Testis (tissue), 3 donors: ENCODE data around the gene FANCE. TPM values are rescaled to one million over a fixed set of nuclear protein-coding genes. Genes with fewer than 3 reads are reported as not detected.

ENCODE experiments used
- DNase-seq: peaks from one replicate; pipeline ENCODE4 v3.0.0-alpha.2; 2019
- H3K27ac ChIP-seq, 2 donors: fragments of 200-600 bp; sonication (generic); one replicate each; pipeline ENCODE4 v1.5.1; 2019
- H3K27me3 ChIP-seq: fragments of 200-600 bp; sonication (generic); one replicate; pipeline ENCODE4 v1.5.1; 2019
- H3K36me3 ChIP-seq: fragments of 200-600 bp; sonication (generic); one replicate; pipeline ENCODE4 v1.5.1; 2017; ENCODE audit warnings: low read depth; ENCODE audit errors: missing control alignments
- H3K4me1 ChIP-seq: fragments of 200-600 bp; sonication (generic); one replicate; pipeline ENCODE4 v1.5.1; 2019
- H3K4me3 ChIP-seq, 2 donors: fragments of 200-600 bp; sonication (generic); one replicate each; pipeline ENCODE4 v1.5.1; 2017 to 2019
- H3K9me3 ChIP-seq: fragments of 200-600 bp; sonication (generic); one replicate; pipeline ENCODE4 v1.5.1; 2017
- CTCF ChIP-seq, 3 experiments: fragments of 450-650 bp in 2 of 3; fragments of 200-600 bp in 1 of 3; sonication (generic) in 1 of 3; IDR thresholded peaks; one replicate each; pipeline ENCODE4 v1.5.1; 2016 to 2019; ENCODE audit warnings: antibody characterized with exemption in 3 of 3, mild to moderate bottlenecking in 2 of 3, moderate library complexity in 1 of 3
- POLR2A ChIP-seq: fragments of 450-650 bp; IDR thresholded peaks from one replicate; pipeline ENCODE4 v1.6.1; 2017; ENCODE audit warnings: antibody characterized with exemption, mild to moderate bottlenecking, moderate library complexity
- WGBS, 2 donors: methylation state at CpG; one replicate each; pipeline ENCODE4 v1.1.5; 2018; 5-methylcytosine and 5-hydroxymethylcytosine counted together
- intact Hi-C: fragments of 100-400 bp; cut with DNase I; formaldehyde crosslinking; loops from one replicate; pipeline ENCODE4 v1.15.1; 2023; ENCODE audit warnings: low total_unique reads
- polyA plus RNA-seq: library from polyadenylated mRNA; stranded (reverse); fragments of 350-450 nt; fragmentation: Illumina TruSeq; extraction: RNeasy Lipid Tissue Mini Kit (QIAGEN cat#74804); gene quantifications from one replicate; pipeline ENCODE4 v1.2.3, GENCODE V29; 2014; ENCODE audit warnings: low read depth, low replicate concordance; ENCODE audit not compliant: insufficient read depth
- total RNA-seq, 2 donors: library from RNA; depleted of rRNA; stranded (reverse); fragments of >200 nt; gene quantifications; one replicate each; pipeline ENCODE4 v1.2.3, GENCODE V29; 2016

The FANCE gene
- total and polyA plus RNA-seq, 3 donors from 2014 or later = 14.1 to 18.0 (median 15.0) TPM

GRCh38 chr6:35453236-35453635 lies 1.1 kb downstream of the FANCE start:
- Histone ChIP-seq H3K4me3 (peak overlapping the region; percentile 61 to 67), H3K27ac (no peak overlapping the region), H3K9me3 (no peaks in the 10 kb centered on the region), H3K4me1 (peaks cover 14% of the 10 kb centered on the region), H3K36me3 (no peaks in the 10 kb centered on the region), H3K27me3 (no peaks in the 10 kb centered on the region)
- no peak for TF ChIP-seq CTCF (IDR thresholded peaks at IDR 0.05)
- no peak for TF ChIP-seq POLR2A
- intact Hi-C loops = loop anchor here (5.0 kb wide), 1 partner anchor 96 kb away; no protein-coding TSS in a partner anchor
- no peak for DNase-seq
- whole genome bisulfite sequencing, 2 donors = 8 to 11% methylated on average over 3 of the region's 3 CpGs

GRCh38 chr6:35454391-35455110 lies 2.4 kb downstream of the FANCE start:
- Histone ChIP-seq H3K36me3 (no peaks in the 10 kb centered on the region), H3K4me1 (peaks cover 14% of the 10 kb centered on the region), H3K27ac (no peak overlapping the region), H3K9me3 (no peaks in the 10 kb centered on the region), H3K4me3 (no peak overlapping the region), H3K27me3 (no peaks in the 10 kb centered on the region)
- DNase-seq = no peak
- no peak for TF ChIP-seq CTCF (IDR thresholded peaks at IDR 0.05)
- TF ChIP-seq POLR2A = no peak
- intact Hi-C loops = loop anchor here (5.0 kb wide), 1 partner anchor 97 kb away; no protein-coding TSS in a partner anchor
- 91% methylated on average over 9 of the region's 9 CpGs for WGBS, 2 donors

DNA sequence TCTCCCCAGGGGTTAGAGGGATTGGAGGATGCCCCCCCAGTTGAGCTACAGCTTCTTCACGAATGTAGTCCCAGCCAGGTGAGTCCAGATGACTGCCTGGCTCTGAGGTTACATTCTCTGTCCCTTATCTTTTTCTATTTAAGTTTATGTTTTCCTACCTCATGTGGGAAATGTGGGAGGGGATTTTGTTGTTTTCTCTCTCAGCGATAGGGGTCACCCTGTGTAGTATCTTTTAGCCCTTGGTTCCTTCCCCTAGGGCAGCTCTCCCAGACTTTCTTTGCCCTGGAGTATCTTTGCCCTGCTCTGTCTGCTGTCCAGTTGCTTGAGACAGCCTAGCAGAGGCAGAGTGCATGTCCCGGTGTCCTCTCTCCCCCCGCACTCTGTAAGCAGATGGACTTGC lies 5.8 kb downstream of the FANCE start:
- Histone ChIP-seq H3K27ac (no peak overlapping the region), H3K9me3 (no peaks in the 10 kb centered on the region), H3K27me3 (no peaks in the 10 kb centered on the region), H3K36me3 (no peaks in the 10 kb centered on the region), H3K4me1 (peaks cover 8% of the 10 kb centered on the region), H3K4me3 (no peak overlapping the region)
- intact Hi-C loops = no loop called here
- 90% methylated on average over 4 of the region's 4 CpGs for WGBS, 2 donors
- TF ChIP-seq POLR2A (no peak), CTCF (IDR thresholded peaks at IDR 0.05) (no peak)
- DNase-seq = no peak

DNA sequence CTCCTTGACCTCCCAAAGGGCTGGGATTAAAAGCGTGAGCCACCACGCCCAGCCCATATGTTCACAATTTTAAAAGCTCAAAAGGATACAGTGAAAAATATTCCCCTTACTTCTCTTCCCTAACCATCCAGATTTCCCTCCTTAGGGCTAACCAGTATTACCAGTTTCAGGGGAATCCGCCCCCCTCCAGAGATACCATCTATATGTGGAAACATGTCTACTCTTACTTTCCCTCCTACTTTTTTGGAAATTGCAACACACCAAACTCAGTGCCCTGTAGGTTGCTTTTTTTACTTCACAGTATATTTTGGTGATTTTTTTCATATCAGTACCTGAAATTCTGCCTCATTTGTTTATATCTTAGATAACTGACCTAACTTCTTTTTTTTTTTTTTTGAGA lies 9.1 kb downstream of the FANCE start:
- no peak for DNase-seq
- 80 to 98% methylated on average over 3 of the region's 3 CpGs for WGBS, 2 donors
- no peaks in the 10 kb centered on the region for H3K9me3 ChIP-seq
- H3K27me3 ChIP-seq = no peaks in the 10 kb centered on the region
- H3K27ac ChIP-seq = no peak overlapping the region
- TF ChIP-seq POLR2A (no peak), CTCF (IDR thresholded peaks at IDR 0.05) (no peak)
- intact Hi-C loops = no loop called here
- H3K4me1 ChIP-seq = no peaks in the 10 kb centered on the region
- no peak overlapping the region for H3K4me3 ChIP-seq
- no peaks in the 10 kb centered on the region for H3K36me3 ChIP-seq

DNA sequence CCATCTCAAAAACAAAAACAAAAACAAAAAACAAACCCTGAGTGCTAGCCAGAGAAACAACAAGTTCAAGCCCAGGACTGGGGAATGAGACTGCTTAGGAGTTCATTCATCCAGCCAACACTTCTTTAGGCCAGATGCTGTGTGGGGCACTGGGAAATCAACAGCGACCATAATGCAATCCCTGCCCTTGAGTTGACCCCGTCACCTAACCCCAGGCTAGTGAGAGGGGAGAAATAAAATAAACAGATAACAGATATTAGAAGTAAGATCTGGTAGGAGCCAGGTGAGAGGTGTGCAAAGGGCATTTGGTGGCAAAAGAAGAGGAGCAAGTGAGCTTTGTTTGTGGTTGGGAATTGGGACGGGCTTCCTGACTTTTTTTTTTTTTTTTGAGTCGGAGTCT lies 11.2 kb downstream of the FANCE start:
- no peak overlapping the region for H3K27ac ChIP-seq
- no peaks in the 10 kb centered on the region for H3K27me3 ChIP-seq
- 88 to 95% methylated on average over 4 of the region's 4 CpGs for WGBS, 2 donors
- peaks cover 4% of the 10 kb centered on the region for H3K4me1 ChIP-seq
- intact Hi-C loops = no loop called here
- TF ChIP-seq CTCF (IDR thresholded peaks at IDR 0.05) (no peak), POLR2A (no peak)
- H3K4me3 ChIP-seq = no peak overlapping the region
- DNase-seq = no peak
- H3K36me3 ChIP-seq = no peaks in the 10 kb centered on the region
- H3K9me3 ChIP-seq = no peaks in the 10 kb centered on the region
